ENCODE measurements around the gene CAMK4.

Gene CAMK4

DNA sequence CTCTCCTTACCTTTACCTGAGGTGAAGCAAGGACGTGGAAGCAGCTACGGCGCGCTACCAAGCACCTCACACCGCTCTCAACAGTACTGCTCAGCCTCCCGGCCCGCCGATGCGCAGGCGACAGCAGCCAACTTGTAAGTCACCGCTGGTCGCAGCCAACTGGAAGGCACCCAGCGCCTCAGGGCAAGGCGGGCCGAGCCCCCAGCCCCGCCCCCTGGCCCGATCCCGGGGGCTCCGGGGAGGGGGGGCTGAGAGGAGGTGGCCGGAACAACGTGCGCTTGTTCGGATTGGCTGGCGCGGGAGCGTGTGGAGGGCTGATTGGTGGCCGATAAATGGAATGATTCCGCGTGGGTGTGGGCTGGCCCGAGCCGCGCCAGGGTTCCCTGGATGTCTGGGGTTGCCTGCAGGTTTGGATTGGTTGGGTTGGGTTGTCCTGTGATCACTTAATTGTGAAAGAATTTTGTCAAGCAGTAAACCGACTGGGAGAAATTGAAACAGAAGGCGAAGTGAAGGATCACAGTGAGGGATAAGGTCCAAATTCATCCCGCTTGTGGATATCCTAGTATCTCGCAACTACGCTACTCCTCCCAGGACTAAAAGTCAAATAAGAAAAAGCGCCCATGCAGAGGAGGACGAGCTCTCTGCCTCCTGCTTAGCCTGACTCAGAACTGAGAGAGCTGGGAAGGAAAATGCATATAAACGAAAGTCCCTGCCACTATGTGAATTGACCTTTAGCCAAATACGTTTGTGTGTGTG, 288.4 kb downstream of the CAMK4 start, which contains the start of gene STARD4:
Gene STARD4 (minus strand): TSS at position 161 of the 756 bp plus-strand sequence. CDS start 5,102 bp downstream, outside the sequence.
- H3K4me3 ChIP-seq (ENCODE audit: low read depth, low read length) = peak within 1 kb of the TSS; percentile 95
- CTCF ChIA-PET = interaction anchor here (2.7 kb wide), 1 partner anchor 19 kb away, joined by 7 read pairs; no protein-coding TSS in a partner anchor
- H3K9me3 ChIP-seq (ENCODE audit: control insufficient read depth, insufficient read depth, low read depth, low read length) = no peaks in the 10 kb centered on the region
- H3K4me1 ChIP-seq (ENCODE audit: control insufficient read depth, insufficient read depth, low read length) = peaks cover 24% of the 10 kb centered on the region
- H3K27ac ChIP-seq (ENCODE audit: extremely low read depth, low read depth, low read length) = peak within 1 kb of the TSS; percentile 98
- POLR2A ChIA-PET = interaction anchor here (1.0 to 1.5 kb wide), 3 partner anchors 13 to 648 kb away, joined by 3 to 5 read pairs (median 4); partner anchors contain the start of gene CAMK4
- H3K36me3 ChIP-seq (ENCODE audit: control insufficient read depth in 2 of 2, insufficient read depth in 1 of 2, low read length in 2 of 2) = no peaks in the 10 kb centered on the region
- TF ChIP-seq GLI4 (tag by site-specific recombination; IDR thresholded peaks at IDR 0.05) (no peak), ZNF184 (tag by site-specific recombination; IDR thresholded peaks at IDR 0.05) (no peak), ZNF114 (tag by site-specific recombination; IDR thresholded peaks at IDR 0.05) (no peak), GLIS1 (tag by site-specific recombination; IDR thresholded peaks at IDR 0.05) (peak; percentile 73), ZNF394 (tag by site-specific recombination; IDR thresholded peaks at IDR 0.05; ENCODE audit: borderline replicate concordance) (peak; percentile 78), ZNF19 (tag by site-specific recombination; IDR thresholded peaks at IDR 0.05; ENCODE audit: low read depth) (no peak), ZBTB1 (tag by site-specific recombination; IDR thresholded peaks at IDR 0.05) (no peak), ZNF561 (tag by site-specific recombination; IDR thresholded peaks at IDR 0.05; ENCODE audit: borderline replicate concordance) (peak; percentile 36; the same call in 1 of the 2 replicates), OSR2 (tag by site-specific recombination; IDR thresholded peaks at IDR 0.05) (peak; percentile 44; the same call in 1 of the 2 replicates), ZBTB8A (tag by site-specific recombination; IDR thresholded peaks at IDR 0.05) (peak; percentile 77), ZFP3 (tag by site-specific recombination; IDR thresholded peaks at IDR 0.05; ENCODE audit: low read depth) (no peak), ZNF426 (tag by site-specific recombination; IDR thresholded peaks at IDR 0.05) (no peak), ZNF223 (tag by site-specific recombination; IDR thresholded peaks at IDR 0.05) (no peak), ZNF366 (tag by site-specific recombination; conservative IDR thresholded peaks at IDR 0.05) (peak; percentile 78), PRDM1 (tag by site-specific recombination; IDR thresholded peaks at IDR 0.05) (peak; percentile 96), ZBTB20 (tag by site-specific recombination; IDR thresholded peaks at IDR 0.05) (peak; percentile 88), ZNF514 (tag by site-specific recombination; IDR thresholded peaks at IDR 0.05) (no peak), ZNF621 (tag by site-specific recombination; IDR thresholded peaks at IDR 0.05) (no peak)
- TF ChIP-seq, protein P1, sequence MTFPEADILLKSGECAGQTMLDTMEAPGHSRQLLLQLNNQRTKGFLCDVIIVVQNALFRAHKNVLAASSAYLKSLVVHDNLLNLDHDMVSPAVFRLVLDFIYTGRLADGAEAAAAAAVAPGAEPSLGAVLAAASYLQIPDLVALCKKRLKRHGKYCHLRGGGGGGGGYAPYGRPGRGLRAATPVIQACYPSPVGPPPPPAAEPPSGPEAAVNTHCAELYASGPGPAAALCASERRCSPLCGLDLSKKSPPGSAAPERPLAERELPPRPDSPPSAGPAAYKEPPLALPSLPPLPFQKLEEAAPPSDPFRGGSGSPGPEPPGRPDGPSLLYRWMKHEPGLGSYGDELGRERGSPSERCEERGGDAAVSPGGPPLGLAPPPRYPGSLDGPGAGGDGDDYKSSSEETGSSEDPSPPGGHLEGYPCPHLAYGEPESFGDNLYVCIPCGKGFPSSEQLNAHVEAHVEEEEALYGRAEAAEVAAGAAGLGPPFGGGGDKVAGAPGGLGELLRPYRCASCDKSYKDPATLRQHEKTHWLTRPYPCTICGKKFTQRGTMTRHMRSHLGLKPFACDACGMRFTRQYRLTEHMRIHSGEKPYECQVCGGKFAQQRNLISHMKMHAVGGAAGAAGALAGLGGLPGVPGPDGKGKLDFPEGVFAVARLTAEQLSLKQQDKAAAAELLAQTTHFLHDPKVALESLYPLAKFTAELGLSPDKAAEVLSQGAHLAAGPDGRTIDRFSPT (tag by site-specific recombination; IDR thresholded peaks at IDR 0.05) = peak; percentile 99
- TF ChIP-seq, protein P2, sequence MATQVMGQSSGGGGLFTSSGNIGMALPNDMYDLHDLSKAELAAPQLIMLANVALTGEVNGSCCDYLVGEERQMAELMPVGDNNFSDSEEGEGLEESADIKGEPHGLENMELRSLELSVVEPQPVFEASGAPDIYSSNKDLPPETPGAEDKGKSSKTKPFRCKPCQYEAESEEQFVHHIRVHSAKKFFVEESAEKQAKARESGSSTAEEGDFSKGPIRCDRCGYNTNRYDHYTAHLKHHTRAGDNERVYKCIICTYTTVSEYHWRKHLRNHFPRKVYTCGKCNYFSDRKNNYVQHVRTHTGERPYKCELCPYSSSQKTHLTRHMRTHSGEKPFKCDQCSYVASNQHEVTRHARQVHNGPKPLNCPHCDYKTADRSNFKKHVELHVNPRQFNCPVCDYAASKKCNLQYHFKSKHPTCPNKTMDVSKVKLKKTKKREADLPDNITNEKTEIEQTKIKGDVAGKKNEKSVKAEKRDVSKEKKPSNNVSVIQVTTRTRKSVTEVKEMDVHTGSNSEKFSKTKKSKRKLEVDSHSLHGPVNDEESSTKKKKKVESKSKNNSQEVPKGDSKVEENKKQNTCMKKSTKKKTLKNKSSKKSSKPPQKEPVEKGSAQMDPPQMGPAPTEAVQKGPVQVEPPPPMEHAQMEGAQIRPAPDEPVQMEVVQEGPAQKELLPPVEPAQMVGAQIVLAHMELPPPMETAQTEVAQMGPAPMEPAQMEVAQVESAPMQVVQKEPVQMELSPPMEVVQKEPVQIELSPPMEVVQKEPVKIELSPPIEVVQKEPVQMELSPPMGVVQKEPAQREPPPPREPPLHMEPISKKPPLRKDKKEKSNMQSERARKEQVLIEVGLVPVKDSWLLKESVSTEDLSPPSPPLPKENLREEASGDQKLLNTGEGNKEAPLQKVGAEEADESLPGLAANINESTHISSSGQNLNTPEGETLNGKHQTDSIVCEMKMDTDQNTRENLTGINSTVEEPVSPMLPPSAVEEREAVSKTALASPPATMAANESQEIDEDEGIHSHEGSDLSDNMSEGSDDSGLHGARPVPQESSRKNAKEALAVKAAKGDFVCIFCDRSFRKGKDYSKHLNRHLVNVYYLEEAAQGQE (tag by site-specific recombination; IDR thresholded peaks at IDR 0.05) = no peak
- TF ChIP-seq, protein P3, sequence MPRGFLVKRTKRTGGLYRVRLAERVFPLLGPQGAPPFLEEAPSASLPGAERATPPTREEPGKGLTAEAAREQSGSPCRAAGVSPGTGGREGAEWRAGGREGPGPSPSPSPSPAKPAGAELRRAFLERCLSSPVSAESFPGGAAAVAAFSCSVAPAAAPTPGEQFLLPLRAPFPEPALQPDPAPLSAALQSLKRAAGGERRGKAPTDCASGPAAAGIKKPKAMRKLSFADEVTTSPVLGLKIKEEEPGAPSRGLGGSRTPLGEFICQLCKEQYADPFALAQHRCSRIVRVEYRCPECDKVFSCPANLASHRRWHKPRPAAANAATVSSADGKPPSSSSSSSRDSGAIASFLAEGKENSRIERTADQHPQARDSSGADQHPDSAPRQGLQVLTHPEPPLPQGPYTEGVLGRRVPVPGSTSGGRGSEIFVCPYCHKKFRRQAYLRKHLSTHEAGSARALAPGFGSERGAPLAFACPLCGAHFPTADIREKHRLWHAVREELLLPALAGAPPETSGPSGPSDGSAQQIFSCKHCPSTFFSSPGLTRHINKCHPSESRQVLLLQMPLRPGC (tag by site-specific recombination; IDR thresholded peaks at IDR 0.05) = peak; percentile 71
- TF ChIP-seq, protein P4, sequence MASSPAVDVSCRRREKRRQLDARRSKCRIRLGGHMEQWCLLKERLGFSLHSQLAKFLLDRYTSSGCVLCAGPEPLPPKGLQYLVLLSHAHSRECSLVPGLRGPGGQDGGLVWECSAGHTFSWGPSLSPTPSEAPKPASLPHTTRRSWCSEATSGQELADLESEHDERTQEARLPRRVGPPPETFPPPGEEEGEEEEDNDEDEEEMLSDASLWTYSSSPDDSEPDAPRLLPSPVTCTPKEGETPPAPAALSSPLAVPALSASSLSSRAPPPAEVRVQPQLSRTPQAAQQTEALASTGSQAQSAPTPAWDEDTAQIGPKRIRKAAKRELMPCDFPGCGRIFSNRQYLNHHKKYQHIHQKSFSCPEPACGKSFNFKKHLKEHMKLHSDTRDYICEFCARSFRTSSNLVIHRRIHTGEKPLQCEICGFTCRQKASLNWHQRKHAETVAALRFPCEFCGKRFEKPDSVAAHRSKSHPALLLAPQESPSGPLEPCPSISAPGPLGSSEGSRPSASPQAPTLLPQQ (tag by site-specific recombination; IDR thresholded peaks at IDR 0.05) = 0 out of 2 replicates have a peak, but pooled peaks have one; percentile 75
- TF ChIP-seq, protein P5, sequence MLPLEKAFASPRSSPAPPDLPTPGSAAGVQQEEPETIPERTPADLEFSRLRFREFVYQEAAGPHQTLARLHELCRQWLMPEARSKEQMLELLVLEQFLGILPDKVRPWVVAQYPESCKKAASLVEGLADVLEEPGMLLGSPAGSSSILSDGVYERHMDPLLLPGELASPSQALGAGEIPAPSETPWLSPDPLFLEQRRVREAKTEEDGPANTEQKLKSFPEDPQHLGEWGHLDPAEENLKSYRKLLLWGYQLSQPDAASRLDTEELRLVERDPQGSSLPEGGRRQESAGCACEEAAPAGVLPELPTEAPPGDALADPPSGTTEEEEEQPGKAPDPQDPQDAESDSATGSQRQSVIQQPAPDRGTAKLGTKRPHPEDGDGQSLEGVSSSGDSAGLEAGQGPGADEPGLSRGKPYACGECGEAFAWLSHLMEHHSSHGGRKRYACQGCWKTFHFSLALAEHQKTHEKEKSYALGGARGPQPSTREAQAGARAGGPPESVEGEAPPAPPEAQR (tag by site-specific recombination; IDR thresholded peaks at IDR 0.05) = no peak
- TF ChIP-seq, protein P6, sequence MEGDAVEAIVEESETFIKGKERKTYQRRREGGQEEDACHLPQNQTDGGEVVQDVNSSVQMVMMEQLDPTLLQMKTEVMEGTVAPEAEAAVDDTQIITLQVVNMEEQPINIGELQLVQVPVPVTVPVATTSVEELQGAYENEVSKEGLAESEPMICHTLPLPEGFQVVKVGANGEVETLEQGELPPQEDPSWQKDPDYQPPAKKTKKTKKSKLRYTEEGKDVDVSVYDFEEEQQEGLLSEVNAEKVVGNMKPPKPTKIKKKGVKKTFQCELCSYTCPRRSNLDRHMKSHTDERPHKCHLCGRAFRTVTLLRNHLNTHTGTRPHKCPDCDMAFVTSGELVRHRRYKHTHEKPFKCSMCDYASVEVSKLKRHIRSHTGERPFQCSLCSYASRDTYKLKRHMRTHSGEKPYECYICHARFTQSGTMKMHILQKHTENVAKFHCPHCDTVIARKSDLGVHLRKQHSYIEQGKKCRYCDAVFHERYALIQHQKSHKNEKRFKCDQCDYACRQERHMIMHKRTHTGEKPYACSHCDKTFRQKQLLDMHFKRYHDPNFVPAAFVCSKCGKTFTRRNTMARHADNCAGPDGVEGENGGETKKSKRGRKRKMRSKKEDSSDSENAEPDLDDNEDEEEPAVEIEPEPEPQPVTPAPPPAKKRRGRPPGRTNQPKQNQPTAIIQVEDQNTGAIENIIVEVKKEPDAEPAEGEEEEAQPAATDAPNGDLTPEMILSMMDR (tag by site-specific recombination; IDR thresholded peaks at IDR 0.05) = no peak

Data from HEK293 (cell line).